Amniotic epithelial cell (primary cell): ENCODE measurements around the gene TMEM238L.

Experiments
- DNase-seq: peaks from one replicate; pipeline ENCODE4 v3.0.0-alpha.2; 2010; ENCODE audit warnings: low read depth

TMEM238L gene

GRCh38 chr17:10804546-10804945 is 647 bp upstream of the TMEM238L start:
- DNase-seq: no peak

- DNase-seq: no peak
These were observed 549 bp downstream of the TMEM238L start for GRCh38 chr17:10803350-10803749.

- DNase-seq: no peak
These were observed 1.2 kb downstream of the TMEM238L start for GRCh38 chr17:10802496-10803284.

- no peak for DNase-seq
These were observed 4.5 kb downstream of the TMEM238L start for GRCh38 chr17:10799407-10799806.

- DNase-seq: no peak
These were observed 5.0 kb downstream of the TMEM238L start for GRCh38 chr17:10798910-10799309.

- DNase-seq: no peak
These were observed 5.6 kb downstream of the TMEM238L start for GRCh38 chr17:10798332-10798749.

- DNase-seq: no peak
These were observed 6.2 kb downstream of the TMEM238L start for GRCh38 chr17:10797476-10798328.

- no peak for DNase-seq
These were observed 10.1 kb downstream of the TMEM238L start for GRCh38 chr17:10793816-10794215.

- DNase-seq: no peak
These were observed 10.6 kb downstream of the TMEM238L start for GRCh38 chr17:10793256-10793655.

GRCh38 chr17:10792151-10792550 is 11.7 kb downstream of the TMEM238L start:
- DNase-seq: no peak

- DNase-seq: no peak
These were observed 13.2 kb downstream of the TMEM238L start for GRCh38 chr17:10790491-10791401.

- no peak for DNase-seq
These were observed 14.1 kb downstream of the TMEM238L start for GRCh38 chr17:10789694-10790271.

GRCh38 chr17:10787306-10788045 is 16.4 kb downstream of the TMEM238L start:
- no peak for DNase-seq

- DNase-seq: no peak
These were observed 18.6 kb downstream of the TMEM238L start for GRCh38 chr17:10785295-10785694.

- DNase-seq: no peak
These were observed 24.3 kb downstream of the TMEM238L start for GRCh38 chr17:10779609-10780008.

GRCh38 chr17:10777890-10778289 is 26.0 kb downstream of the TMEM238L start:
- DNase-seq: no peak

- DNase-seq: no peak
These were observed 26.6 kb downstream of the TMEM238L start for GRCh38 chr17:10777131-10777807.

- no peak for DNase-seq
These were observed 27.5 kb downstream of the TMEM238L start for GRCh38 chr17:10776381-10776780.

- no peak for DNase-seq
These were observed 28.1 kb downstream of the TMEM238L start for GRCh38 chr17:10775740-10776356.

- no peak for DNase-seq
These were observed 28.8 kb downstream of the TMEM238L start for GRCh38 chr17:10775058-10775457.
